ENCODE data around the gene ODF4.

ODF4 gene, protein sequence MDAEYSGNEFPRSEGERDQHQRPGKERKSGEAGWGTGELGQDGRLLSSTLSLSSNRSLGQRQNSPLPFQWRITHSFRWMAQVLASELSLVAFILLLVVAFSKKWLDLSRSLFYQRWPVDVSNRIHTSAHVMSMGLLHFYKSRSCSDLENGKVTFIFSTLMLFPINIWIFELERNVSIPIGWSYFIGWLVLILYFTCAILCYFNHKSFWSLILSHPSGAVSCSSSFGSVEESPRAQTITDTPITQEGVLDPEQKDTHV

DNA sequence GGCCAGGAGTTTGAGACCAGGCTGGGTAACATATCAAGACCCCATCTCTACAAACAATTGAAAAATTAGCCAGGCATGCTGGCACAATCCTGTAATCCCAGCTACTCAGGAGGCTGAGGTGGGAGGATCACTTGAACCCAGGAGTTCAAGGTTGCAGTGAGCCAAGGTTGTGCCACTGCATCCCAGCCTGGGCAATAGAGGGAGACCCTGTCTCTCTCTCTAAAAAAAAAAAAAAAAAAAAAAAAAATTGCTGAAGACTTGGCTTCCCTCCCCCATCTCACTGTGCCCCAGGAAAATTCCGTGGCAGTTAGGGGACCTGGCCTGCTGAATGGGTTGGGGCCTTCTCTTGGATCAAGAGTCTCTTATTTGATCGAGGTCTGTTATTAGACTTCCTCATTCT is at the start of gene ODF4:
Gene ODF4 (plus strand): TSS at position 301 of the 400 bp plus-strand sequence. CDS start 212 bp downstream, outside the sequence.
- no peaks in the 10 kb centered on the region for H3K4me1 ChIP-seq (ENCODE audit: control insufficient read depth in 1 of 2, insufficient read depth in 2 of 2, low read length in 2 of 2)
- no peaks in the 10 kb centered on the region for H3K27me3 ChIP-seq (ENCODE audit: low read depth, low read length)
- H3K36me3 ChIP-seq (ENCODE audit: control insufficient read depth in 1 of 2, insufficient read depth in 2 of 2, low read length in 2 of 2) = no peaks in the 10 kb centered on the region
- H3K27ac ChIP-seq (ENCODE audit: low read length) = no peak within 1 kb of the TSS
- no peak within 1 kb of the TSS for H3K4me3 ChIP-seq (ENCODE audit: low read depth in 1 of 2, low read length in 2 of 2)
- no peaks in the 10 kb centered on the region for H3K9me3 ChIP-seq (ENCODE audit: control insufficient read depth in 1 of 2, low read length in 2 of 2)

DNA sequence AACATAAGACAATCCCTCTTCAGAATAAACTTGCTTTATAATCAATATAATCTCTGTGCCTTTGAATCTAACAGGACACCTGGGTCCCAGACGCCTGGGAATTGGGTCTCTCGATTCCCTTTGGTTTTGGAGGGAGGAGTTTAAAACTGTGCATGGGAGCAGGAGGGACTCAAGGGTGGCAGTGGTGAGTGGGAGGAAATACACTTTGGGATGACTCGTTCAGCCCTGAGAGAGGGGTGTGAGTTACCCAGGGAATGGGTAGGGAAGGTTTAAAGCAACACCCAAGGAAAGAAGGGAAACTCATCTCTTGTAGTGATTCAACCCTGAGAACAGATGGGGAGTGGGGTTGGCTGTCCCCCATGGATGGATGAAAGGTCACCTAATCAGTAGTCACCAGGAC is 49.6 kb upstream of the ODF4 start:
- peaks cover 11 to 28% of the 10 kb centered on the region in 2 donors for H3K4me1 ChIP-seq (ENCODE audit: control insufficient read depth in 1 of 2, insufficient read depth in 2 of 2, low read length in 2 of 2)
- no peaks in the 10 kb centered on the region for H3K9me3 ChIP-seq (ENCODE audit: control insufficient read depth in 1 of 2, low read length in 2 of 2)
- no peak overlapping the region for H3K27ac ChIP-seq (ENCODE audit: low read length)
- H3K4me3 ChIP-seq (ENCODE audit: low read depth in 1 of 2, low read length in 2 of 2) = no peak overlapping the region
- no peaks in the 10 kb centered on the region for H3K27me3 ChIP-seq (ENCODE audit: low read depth, low read length)
- peaks cover 0 to 3% of the 10 kb centered on the region in 2 donors for H3K36me3 ChIP-seq (ENCODE audit: control insufficient read depth in 1 of 2, insufficient read depth in 2 of 2, low read length in 2 of 2)

DNA sequence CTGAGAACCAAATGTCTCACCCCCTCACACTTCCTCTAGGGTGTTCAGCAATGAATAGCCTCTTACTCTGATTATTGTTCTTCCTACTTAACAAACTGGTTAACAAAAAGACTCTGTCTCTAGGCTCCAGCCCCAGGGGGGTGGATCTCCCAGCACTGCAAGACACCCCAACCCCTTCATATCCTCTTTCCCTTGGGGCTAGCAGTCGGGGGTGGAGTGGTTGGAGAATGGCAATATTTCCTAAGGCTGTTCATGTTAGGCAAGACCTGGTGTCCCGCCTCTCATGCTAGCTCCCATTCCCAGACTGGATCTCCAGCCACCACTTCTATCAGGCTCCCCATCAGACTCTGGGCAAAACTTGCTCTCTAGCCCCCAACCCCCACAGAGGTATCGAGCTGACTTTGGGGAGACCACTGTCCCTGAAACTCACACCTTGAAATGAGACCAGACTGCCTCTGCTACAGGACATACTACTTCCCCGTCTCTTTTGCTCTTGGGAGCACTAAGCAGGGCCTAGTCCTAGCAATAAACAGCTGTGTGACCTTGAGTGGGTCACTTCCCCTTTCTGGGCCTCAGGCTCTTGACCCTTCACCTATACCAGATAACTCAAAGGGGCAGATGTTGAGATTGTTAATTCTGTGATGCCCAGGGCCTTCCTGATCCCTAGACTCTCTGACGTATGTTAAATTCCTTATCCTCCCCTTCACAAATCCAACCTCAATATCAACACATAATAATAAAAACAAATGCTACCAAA is 46.8 kb upstream of the ODF4 start:
- Histone ChIP-seq H3K4me1 (ENCODE audit: control insufficient read depth in 1 of 2, insufficient read depth in 2 of 2, low read length in 2 of 2) (peaks cover 11 to 25% of the 10 kb centered on the region in 2 donors), H3K4me3 (ENCODE audit: low read depth in 1 of 2, low read length in 2 of 2) (no peak overlapping the region), H3K27ac (ENCODE audit: low read length) (no peak overlapping the region), H3K27me3 (ENCODE audit: low read depth, low read length) (no peaks in the 10 kb centered on the region), H3K36me3 (ENCODE audit: control insufficient read depth in 1 of 2, insufficient read depth in 2 of 2, low read length in 2 of 2) (peaks cover 0 to 3% of the 10 kb centered on the region in 2 donors), H3K9me3 (ENCODE audit: control insufficient read depth in 1 of 2, low read length in 2 of 2) (no peaks in the 10 kb centered on the region)

DNA sequence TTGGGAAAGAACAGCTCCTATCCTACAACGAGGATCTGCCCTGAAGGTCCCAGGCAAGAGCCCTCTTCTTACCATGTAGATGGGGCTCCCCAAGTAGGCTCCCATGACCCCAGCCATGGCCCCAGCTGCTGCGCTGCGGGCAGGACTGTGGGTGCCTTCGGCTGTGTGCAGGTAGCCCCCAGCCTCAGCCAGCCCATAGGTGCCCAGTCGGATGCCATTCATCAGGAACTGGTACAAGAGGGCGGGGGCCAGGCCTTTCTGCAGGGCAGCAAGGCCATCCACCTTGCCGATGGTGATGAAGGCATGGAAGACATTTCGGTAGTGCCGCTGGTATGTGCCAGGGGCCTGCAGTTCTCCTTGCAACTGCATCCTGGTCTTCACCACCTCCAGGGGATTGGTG is 45.3 kb upstream of the ODF4 start:
- H3K4me3 ChIP-seq (ENCODE audit: low read depth in 1 of 2, low read length in 2 of 2) = peak overlapping the region; percentile 49 to 76
- peaks cover 0 to 3% of the 10 kb centered on the region in 2 donors for H3K36me3 ChIP-seq (ENCODE audit: control insufficient read depth in 1 of 2, insufficient read depth in 2 of 2, low read length in 2 of 2)
- H3K4me1 ChIP-seq (ENCODE audit: control insufficient read depth in 1 of 2, insufficient read depth in 2 of 2, low read length in 2 of 2) = peaks cover 7 to 17% of the 10 kb centered on the region in 2 donors
- H3K27me3 ChIP-seq (ENCODE audit: low read depth, low read length) = no peaks in the 10 kb centered on the region
- H3K27ac ChIP-seq (ENCODE audit: low read length) = peak overlapping the region; percentile 73
- H3K9me3 ChIP-seq (ENCODE audit: control insufficient read depth in 1 of 2, low read length in 2 of 2) = no peaks in the 10 kb centered on the region

DNA sequence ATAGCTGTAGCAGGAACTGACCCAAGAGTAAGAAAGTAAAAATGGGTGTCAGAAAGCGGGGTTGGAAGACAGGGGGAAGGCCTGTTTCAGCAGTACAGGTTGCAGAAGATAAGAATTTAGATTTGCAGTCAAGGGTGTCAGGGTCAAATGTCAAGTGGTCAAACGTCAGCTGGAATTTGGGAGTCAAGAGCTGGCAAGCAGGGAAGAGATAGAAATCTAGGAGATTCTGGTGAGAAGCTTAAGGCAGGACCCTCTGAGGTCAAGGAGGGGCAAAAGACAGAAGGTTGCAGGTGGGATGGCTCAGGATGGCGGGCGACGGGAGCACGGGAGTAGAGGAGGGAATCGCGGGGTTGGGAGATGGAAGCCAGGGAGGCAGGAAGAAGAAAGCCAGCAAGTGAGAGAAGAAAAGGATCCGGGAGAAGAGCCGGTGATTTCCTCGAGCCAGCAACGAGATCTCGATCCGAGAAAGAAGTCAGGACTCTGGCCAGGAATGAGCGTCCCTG is 44.8 kb upstream of the ODF4 start:
- H3K27me3 ChIP-seq (ENCODE audit: low read depth, low read length) = no peaks in the 10 kb centered on the region
- peaks cover 0 to 3% of the 10 kb centered on the region in 2 donors for H3K36me3 ChIP-seq (ENCODE audit: control insufficient read depth in 1 of 2, insufficient read depth in 2 of 2, low read length in 2 of 2)
- peaks cover 4 to 13% of the 10 kb centered on the region in 2 donors for H3K4me1 ChIP-seq (ENCODE audit: control insufficient read depth in 1 of 2, insufficient read depth in 2 of 2, low read length in 2 of 2)
- H3K4me3 ChIP-seq (ENCODE audit: low read depth in 1 of 2, low read length in 2 of 2) = peak overlapping the region; percentile 49 to 76
- H3K27ac ChIP-seq (ENCODE audit: low read length) = peak overlapping the region; percentile 73
- no peaks in the 10 kb centered on the region for H3K9me3 ChIP-seq (ENCODE audit: control insufficient read depth in 1 of 2, low read length in 2 of 2)

DNA sequence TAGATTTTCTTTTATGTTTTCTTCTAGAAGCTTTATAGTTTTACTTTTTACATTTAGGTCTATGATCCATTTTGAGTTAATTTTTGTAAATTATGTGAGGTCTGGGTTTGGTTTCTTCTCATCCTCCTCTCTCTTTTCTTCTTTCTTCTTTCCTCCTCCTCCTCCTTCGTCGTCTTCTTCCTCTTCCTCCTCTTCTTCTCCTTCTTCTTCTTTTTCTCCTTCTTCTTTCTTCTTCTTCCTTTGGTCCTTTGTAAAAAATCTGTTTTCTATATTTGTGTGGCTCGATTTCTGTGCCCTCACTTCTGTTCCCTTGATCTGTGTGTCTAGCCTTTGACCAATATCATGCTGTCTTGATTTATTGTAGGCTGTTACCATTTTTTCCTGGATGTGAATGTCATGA is 39.4 kb upstream of the ODF4 start:
- H3K27me3 ChIP-seq (ENCODE audit: low read depth, low read length) = no peaks in the 10 kb centered on the region
- no peak overlapping the region for H3K4me3 ChIP-seq (ENCODE audit: low read depth in 1 of 2, low read length in 2 of 2)
- H3K27ac ChIP-seq (ENCODE audit: low read length) = no peak overlapping the region
- no peaks in the 10 kb centered on the region for H3K9me3 ChIP-seq (ENCODE audit: control insufficient read depth in 1 of 2, low read length in 2 of 2)
- no peaks in the 10 kb centered on the region for H3K4me1 ChIP-seq (ENCODE audit: control insufficient read depth in 1 of 2, insufficient read depth in 2 of 2, low read length in 2 of 2)
- H3K36me3 ChIP-seq (ENCODE audit: control insufficient read depth in 1 of 2, insufficient read depth in 2 of 2, low read length in 2 of 2) = no peaks in the 10 kb centered on the region

DNA sequence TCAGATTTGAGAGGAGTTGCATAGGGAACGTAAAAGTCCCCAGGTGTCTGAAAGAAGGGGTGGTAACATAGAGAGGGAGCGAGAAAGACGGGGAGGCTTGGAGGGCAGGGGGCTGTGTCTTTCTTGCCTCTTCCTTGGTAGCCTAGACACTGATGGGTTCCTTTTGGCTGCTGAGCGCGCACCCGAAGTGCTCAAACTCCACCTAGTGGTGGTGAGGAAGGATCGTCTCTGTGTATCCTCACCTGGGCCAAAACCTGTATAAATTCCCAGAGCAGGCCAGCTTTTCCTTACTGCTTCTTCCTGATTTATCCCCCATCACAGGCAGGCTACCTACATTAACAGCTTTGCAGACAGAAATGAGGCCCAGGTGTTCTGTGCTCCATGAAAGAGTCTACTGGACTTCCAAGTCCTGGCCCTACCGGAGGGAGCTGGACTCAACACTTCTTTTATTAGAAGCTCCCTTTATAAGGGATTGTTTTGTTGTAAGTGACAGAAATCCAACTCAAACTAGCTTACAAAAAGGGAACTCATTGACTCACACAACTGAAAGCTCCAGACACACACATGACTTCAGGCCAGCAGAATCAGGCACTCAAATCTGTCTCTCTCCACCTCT is 38.9 kb upstream of the ODF4 start:
- H3K27me3 ChIP-seq (ENCODE audit: low read depth, low read length) = no peaks in the 10 kb centered on the region
- H3K4me1 ChIP-seq (ENCODE audit: control insufficient read depth in 1 of 2, insufficient read depth in 2 of 2, low read length in 2 of 2) = no peaks in the 10 kb centered on the region
- no peak overlapping the region for H3K27ac ChIP-seq (ENCODE audit: low read length)
- no peak overlapping the region for H3K4me3 ChIP-seq (ENCODE audit: low read depth in 1 of 2, low read length in 2 of 2)
- H3K9me3 ChIP-seq (ENCODE audit: control insufficient read depth in 1 of 2, low read length in 2 of 2) = no peaks in the 10 kb centered on the region
- H3K36me3 ChIP-seq (ENCODE audit: control insufficient read depth in 1 of 2, insufficient read depth in 2 of 2, low read length in 2 of 2) = no peaks in the 10 kb centered on the region

DNA sequence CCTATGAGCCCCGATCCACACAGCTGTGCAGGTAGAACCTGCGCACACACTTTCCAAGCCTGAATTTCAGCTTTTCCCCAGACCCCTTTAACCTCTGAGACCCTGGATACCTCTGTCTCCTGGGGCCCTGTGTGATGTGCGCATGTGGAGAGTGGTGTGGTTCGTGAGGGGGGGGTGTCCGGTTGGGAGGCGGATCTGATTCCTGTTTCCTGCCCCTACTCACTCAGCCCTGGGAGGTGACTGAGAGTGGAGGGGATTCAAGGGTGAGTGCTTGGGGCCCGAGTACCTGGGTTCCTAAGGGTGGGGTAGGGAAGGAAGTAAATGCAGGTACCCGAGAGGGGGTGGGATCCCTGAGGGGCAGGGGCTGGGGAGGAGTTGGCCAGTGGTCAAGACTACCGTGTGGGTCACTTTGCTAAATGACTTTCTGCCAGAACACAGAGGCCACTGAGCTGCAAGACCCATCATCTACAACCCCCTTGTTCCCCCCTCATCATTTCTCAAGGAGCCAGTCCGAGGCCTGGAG is 29.0 kb upstream of the ODF4 start:
- Histone ChIP-seq H3K4me1 (ENCODE audit: control insufficient read depth in 1 of 2, insufficient read depth in 2 of 2, low read length in 2 of 2) (peaks cover 0 to 11% of the 10 kb centered on the region in 2 donors), H3K27ac (ENCODE audit: low read length) (peak overlapping the region; percentile 39), H3K9me3 (ENCODE audit: control insufficient read depth in 1 of 2, low read length in 2 of 2) (no peaks in the 10 kb centered on the region), H3K4me3 (ENCODE audit: low read depth in 1 of 2, low read length in 2 of 2) (peak overlapping the region in 1 of 2 donors; percentile 16), H3K36me3 (ENCODE audit: control insufficient read depth in 1 of 2, insufficient read depth in 2 of 2, low read length in 2 of 2) (no peaks in the 10 kb centered on the region), H3K27me3 (ENCODE audit: low read depth, low read length) (peaks cover 11% of the 10 kb centered on the region)

DNA sequence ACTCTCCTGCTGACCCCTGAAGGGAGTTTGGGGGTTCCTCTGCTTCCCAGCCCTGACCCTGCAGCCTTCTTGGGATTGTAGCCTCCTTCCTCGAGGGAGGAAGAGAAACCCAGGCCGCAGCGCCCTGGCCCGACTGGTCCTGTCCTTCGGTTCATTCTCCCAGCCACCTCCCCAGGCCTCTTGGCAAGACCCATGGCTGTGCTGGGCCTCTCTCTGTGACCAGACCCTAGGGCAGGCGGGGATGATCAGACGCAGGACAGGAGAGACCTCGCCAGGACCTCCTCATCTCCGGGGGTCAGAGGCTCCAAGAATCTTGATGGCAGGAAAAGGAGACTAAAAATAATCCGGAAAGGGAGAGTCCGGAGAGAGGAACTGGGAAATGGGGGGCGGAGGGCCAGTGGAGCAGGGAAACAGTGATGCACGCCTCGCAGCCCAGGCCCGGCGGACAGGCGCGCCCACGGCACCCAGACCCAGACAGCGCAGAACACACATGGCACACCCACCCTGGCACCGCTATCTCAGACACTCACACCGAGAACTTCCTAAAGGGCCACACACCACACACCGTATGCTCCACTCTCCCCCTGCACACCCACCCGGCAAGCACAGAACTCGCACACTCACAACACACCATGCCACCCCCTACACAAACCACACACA is 28.4 kb upstream of the ODF4 start:
- Histone ChIP-seq H3K36me3 (ENCODE audit: control insufficient read depth in 1 of 2, insufficient read depth in 2 of 2, low read length in 2 of 2) (no peaks in the 10 kb centered on the region), H3K9me3 (ENCODE audit: control insufficient read depth in 1 of 2, low read length in 2 of 2) (no peaks in the 10 kb centered on the region), H3K27me3 (ENCODE audit: low read depth, low read length) (peaks cover 14% of the 10 kb centered on the region), H3K4me3 (ENCODE audit: low read depth in 1 of 2, low read length in 2 of 2) (peak overlapping the region in 1 of 2 donors; percentile 6), H3K27ac (ENCODE audit: low read length) (peak overlapping the region; percentile 39), H3K4me1 (ENCODE audit: control insufficient read depth in 1 of 2, insufficient read depth in 2 of 2, low read length in 2 of 2) (peaks cover 0 to 13% of the 10 kb centered on the region in 2 donors)

DNA sequence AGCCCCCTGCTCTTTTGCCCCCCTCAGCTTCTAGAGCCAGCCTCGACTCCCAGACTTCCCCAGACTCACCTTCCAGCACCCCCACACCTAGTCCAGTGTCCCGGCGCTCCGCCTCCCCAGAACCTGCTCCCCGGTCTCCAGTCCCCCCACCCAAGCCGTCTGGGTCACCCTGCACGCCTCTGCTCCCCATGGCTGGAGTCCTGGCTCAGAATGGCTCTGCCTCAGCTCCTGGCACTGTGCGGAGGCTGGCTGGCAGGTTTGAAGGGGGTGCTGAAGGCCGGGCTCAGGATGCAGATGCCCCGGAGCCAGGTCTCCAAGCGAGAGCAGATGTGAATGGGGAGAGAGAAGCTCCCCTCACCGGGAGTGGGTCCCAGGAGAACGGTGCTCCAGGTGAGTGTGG is 27.4 kb upstream of the ODF4 start:
- peaks cover 15% of the 10 kb centered on the region for H3K27me3 ChIP-seq (ENCODE audit: low read depth, low read length)
- no peaks in the 10 kb centered on the region for H3K36me3 ChIP-seq (ENCODE audit: control insufficient read depth in 1 of 2, insufficient read depth in 2 of 2, low read length in 2 of 2)
- H3K9me3 ChIP-seq (ENCODE audit: control insufficient read depth in 1 of 2, low read length in 2 of 2) = no peaks in the 10 kb centered on the region
- H3K27ac ChIP-seq (ENCODE audit: low read length) = no peak overlapping the region
- H3K4me1 ChIP-seq (ENCODE audit: control insufficient read depth in 1 of 2, insufficient read depth in 2 of 2, low read length in 2 of 2) = peaks cover 0 to 13% of the 10 kb centered on the region in 2 donors
- H3K4me3 ChIP-seq (ENCODE audit: low read depth in 1 of 2, low read length in 2 of 2) = peak overlapping the region in 1 of 2 donors; percentile 6

All from muscle layer of duodenum (tissue), 2 donors.